ENCODE measurements around the gene MBD5. TPM values are rescaled to one million over a fixed set of nuclear protein-coding genes. Genes with fewer than 3 reads are reported as not detected.
"Not testable (repeated sequence)": the region's sequence is repeated elsewhere in the genome, so short reads cannot be mapped to it uniquely, and the experiment has no call there.

Gene MBD5
- polyA plus RNA-seq, 2 of the 4 experiments (the other 2 are of a cell fraction), result 5.4 to 24.1 TPM

GRCh38 chr2:147989809-147990403, 31.0 kb upstream of the MBD5 start:
- peaks cover 3% of the 10 kb centered on the region; the same call in 1 of the 3 replicates for H3K4me1 ChIP-seq
- no peak for FAIRE-seq
- ChIA-PET CTCF (interaction anchor here (0.6 to 2.0 kb wide), 13 partner anchors 13 to 1001 kb away, joined by 3 to 19 read pairs (median 3); partner anchors contain the start of genes ACVR2A, MBD5 and ORC4), POLR2A (no interaction called here)
- DNase-seq (ENCODE audit: low read depth in 1 of 2, low spot score in 1 of 2), result peak; percentile 44 to 56
- TF ChIP-seq MAX (IDR thresholded peaks at IDR 0.05), result no peak
- TF ChIP-seq RAD21 (conservative IDR thresholded peaks at IDR 0.05 in 1 of 2, IDR thresholded peaks at IDR 0.05 in 1 of 2), result peak; percentile 84 to 89
- no peak for TF ChIP-seq NFE2L2 (conservative IDR thresholded peaks at IDR 0.05; ENCODE audit: low read length)
- TF ChIP-seq RCOR1 (IDR thresholded peaks at IDR 0.05; ENCODE audit: low read depth, low read length), result no peak
- TF ChIP-seq NPAS2 (CRISPR knock-in tag; IDR thresholded peaks at IDR 0.05; ENCODE audit: borderline replicate concordance), result no peak
- TF ChIP-seq SMC3 (IDR thresholded peaks at IDR 0.05), result peak; percentile 93
- no peak for TF ChIP-seq GATA3 (IDR thresholded peaks at IDR 0.05; ENCODE audit: borderline replicate concordance)
- TF ChIP-seq JUNB (IDR thresholded peaks at IDR 0.05), result no peak
- TF ChIP-seq MAZ (IDR thresholded peaks at IDR 0.05; ENCODE audit: borderline replicate concordance, low read depth, low read length), result no peak
- TF ChIP-seq BHLHE40 (IDR thresholded peaks at IDR 0.05; ENCODE audit: low read depth, low read length), result no peak
- no peak for TF ChIP-seq MYC (IDR thresholded peaks at IDR 0.05; ENCODE audit: borderline replicate concordance, low read length)
- TF ChIP-seq CTCF (IDR thresholded peaks at IDR 0.05), result peak; percentile 93
- no peak for TF ChIP-seq E2F6 (IDR thresholded peaks at IDR 0.05; ENCODE audit: borderline replicate concordance, low read depth)
- TF ChIP-seq POLR2A (IDR thresholded peaks at IDR 0.05; ENCODE audit: low read length), result no peak
- TF ChIP-seq NR3C1 (IDR thresholded peaks at IDR 0.05), result no peak
- WGBS (ENCODE audit: missing lambda C conversion rate), result 43% methylated on average over 4 of the region's 4 CpGs
- ATAC-seq, result peak; percentile 71 to 85; a peak in 5 of 6 replicates
- H3K4me3 ChIP-seq, result no peak overlapping the region
- no peak overlapping the region; the same call in 2 of the 3 replicates for H3K4me2 ChIP-seq
- no peak overlapping the region for H3K27ac ChIP-seq
- no peaks in the 10 kb centered on the region for H3K9me3 ChIP-seq

- FAIRE-seq; ATAC-seq; POLR2A ChIA-PET; H3K27ac ChIP-seq; H3K4me2 ChIP-seq; H3K4me3 ChIP-seq; H3K9me3 ChIP-seq; H3K4me1 ChIP-seq; DNase-seq (ENCODE audit: low read depth in 1 of 2, low spot score in 1 of 2): not testable (repeated sequence)
- CTCF ChIA-PET, result interaction anchor here (1.1 to 1.3 kb wide), 2 partner anchors 25 to 514 kb away, joined by 3 to 5 read pairs; partner anchors contain the start of gene ORC4
- peak; percentile 88 for TF ChIP-seq MAFK (IDR thresholded peaks at IDR 0.05; ENCODE audit: partially characterized antibody)
- WGBS (ENCODE audit: missing lambda C conversion rate), result 96% methylated on average over 7 of the region's 7 CpGs
Measured at GRCh38 chr2:147994965-147995364, 25.9 kb upstream of the MBD5 start.

GRCh38 chr2:147996828-147997227, 24.1 kb upstream of the MBD5 start:
- POLR2A ChIA-PET, result no interaction called here
- TF ChIP-seq FOSL2 (IDR thresholded peaks at IDR 0.05) (no peak), FOSL2 (CRISPR knock-in tag; IDR thresholded peaks at IDR 0.05) (no peak), E2F6 (IDR thresholded peaks at IDR 0.05; ENCODE audit: borderline replicate concordance, low read depth) (no peak), ZNF302 (CRISPR knock-in tag; IDR thresholded peaks at IDR 0.05) (no peak), CHD2 (IDR thresholded peaks at IDR 0.05; ENCODE audit: low read length, partially characterized antibody) (no peak), CHD4 (IDR thresholded peaks at IDR 0.05; ENCODE audit: borderline replicate concordance) (no peak), REST (IDR thresholded peaks at IDR 0.05) (no peak), POLR2AphosphoS2 (conservative IDR thresholded peaks at IDR 0.05; ENCODE audit: low read length) (no peak), POLR2A (IDR thresholded peaks at IDR 0.05; ENCODE audit: low read length) (no peak), SMC3 (IDR thresholded peaks at IDR 0.05) (no peak), HMGXB4 (CRISPR knock-in tag; IDR thresholded peaks at IDR 0.05; ENCODE audit: borderline replicate concordance) (no peak)
- CTCF ChIA-PET, result no interaction called here
- no peaks in the 10 kb centered on the region for H3K4me1 ChIP-seq
- ATAC-seq (no peak), FAIRE-seq (no peak), DNase-seq (ENCODE audit: low read depth in 1 of 2, low spot score in 1 of 2) (no peak)
- H3K9me3 ChIP-seq, result peaks cover 6% of the 10 kb centered on the region; the same call in 1 of the 3 replicates
- H3K4me3 ChIP-seq, result no peak overlapping the region
- H3K4me2 ChIP-seq, result no peak overlapping the region
- no peak overlapping the region for H3K27ac ChIP-seq

Data from A549 (cell line).